ENCODE data around the gene PLEKHA8.

Gene PLEKHA8

DNA sequence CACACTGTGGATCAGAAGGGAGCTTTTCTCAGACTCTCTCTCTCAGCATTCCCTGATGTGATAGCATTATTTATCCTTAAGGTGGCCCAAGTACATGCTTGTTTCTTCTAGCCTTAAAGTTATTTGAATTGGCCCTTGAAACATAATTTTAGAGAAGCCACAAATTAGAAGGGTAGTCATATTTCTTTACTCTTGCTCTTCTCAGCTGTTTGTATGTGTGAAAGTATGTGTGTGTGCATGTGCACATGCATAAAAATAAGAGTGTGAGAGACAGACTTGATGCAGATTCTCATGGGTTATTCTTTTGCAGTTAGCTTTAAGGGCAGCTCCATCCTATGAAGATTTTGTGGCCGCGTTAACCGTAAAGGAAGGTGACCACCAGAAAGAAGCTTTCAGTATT lies 50.1 kb downstream of the PLEKHA8 start:
- Histone ChIP-seq H3K4me1 (ENCODE audit: low read length) (peaks cover 30% of the 10 kb centered on the region), H3K9me3 (replicated peaks; ENCODE audit: insufficient read depth, low read length) (no peaks in the 10 kb centered on the region), H3K36me3 (replicated peaks; ENCODE audit: insufficient read depth, low read length) (no peaks in the 10 kb centered on the region), H3K9ac (ENCODE audit: low read length) (no peak overlapping the region), H3K27ac (ENCODE audit: low read length) (no peak overlapping the region), H4K20me1 (ENCODE audit: insufficient read depth, low read length) (no peaks in the 10 kb centered on the region), H3K27me3 (replicated peaks; ENCODE audit: insufficient read depth, low read length) (no peaks in the 10 kb centered on the region), H3F3A (ENCODE audit: insufficient read depth, low read length) (peaks cover 6% of the 10 kb centered on the region; the same call in 1 of the 2 replicates), H3K79me2 (ENCODE audit: low read length) (0 out of 2 replicates have a peak, but pooled peaks cover 3% of the 10 kb centered on the region), H3K4me2 (ENCODE audit: low read depth, low read length) (no peak overlapping the region), H3K9me2 (replicated peaks; ENCODE audit: insufficient read depth, low read length) (no peaks in the 10 kb centered on the region), H3K4me3 (ENCODE audit: low read length) (no peak overlapping the region), H2AFZ (ENCODE audit: low read length) (no peak overlapping the region)
- TF ChIP-seq EZH2phosphoT487 (IDR thresholded peaks at IDR 0.05; ENCODE audit: low read length) (no peak), CTCF (IDR thresholded peaks at IDR 0.05; ENCODE audit: low read length) (no peak), EZH2 (optimal IDR thresholded peaks at IDR 0.05; ENCODE audit: low read depth, low read length) (no peak)
- DNase-seq, result no peak

GRCh38 chr7:30079880-30080279 lies 51.7 kb downstream of the PLEKHA8 start:
- Histone ChIP-seq H3K79me2 (ENCODE audit: low read length) (0 out of 2 replicates have a peak, but pooled peaks cover 3% of the 10 kb centered on the region), H3K27ac (ENCODE audit: low read length) (peak overlapping the region; percentile 58; the same call in 1 of the 2 replicates), H3K4me2 (ENCODE audit: low read depth, low read length) (peak overlapping the region; percentile 51; the same call in 1 of the 2 replicates), H3K9me2 (replicated peaks; ENCODE audit: insufficient read depth, low read length) (no peaks in the 10 kb centered on the region), H4K20me1 (ENCODE audit: insufficient read depth, low read length) (no peaks in the 10 kb centered on the region), H3K36me3 (replicated peaks; ENCODE audit: insufficient read depth, low read length) (no peaks in the 10 kb centered on the region), H3K4me1 (ENCODE audit: low read length) (peaks cover 39% of the 10 kb centered on the region), H2AFZ (ENCODE audit: low read length) (no peak overlapping the region), H3K4me3 (ENCODE audit: low read length) (no peak overlapping the region), H3K9ac (ENCODE audit: low read length) (no peak overlapping the region), H3F3A (ENCODE audit: insufficient read depth, low read length) (peaks cover 6% of the 10 kb centered on the region; the same call in 1 of the 2 replicates), H3K27me3 (replicated peaks; ENCODE audit: insufficient read depth, low read length) (no peaks in the 10 kb centered on the region), H3K9me3 (replicated peaks; ENCODE audit: insufficient read depth, low read length) (no peaks in the 10 kb centered on the region)
- TF ChIP-seq CTCF (IDR thresholded peaks at IDR 0.05; ENCODE audit: low read length), result no peak
- no peak for TF ChIP-seq EZH2 (optimal IDR thresholded peaks at IDR 0.05; ENCODE audit: low read depth, low read length)
- TF ChIP-seq EZH2phosphoT487 (IDR thresholded peaks at IDR 0.05; ENCODE audit: low read length), result no peak
- DNase-seq, result no peak

DNA sequence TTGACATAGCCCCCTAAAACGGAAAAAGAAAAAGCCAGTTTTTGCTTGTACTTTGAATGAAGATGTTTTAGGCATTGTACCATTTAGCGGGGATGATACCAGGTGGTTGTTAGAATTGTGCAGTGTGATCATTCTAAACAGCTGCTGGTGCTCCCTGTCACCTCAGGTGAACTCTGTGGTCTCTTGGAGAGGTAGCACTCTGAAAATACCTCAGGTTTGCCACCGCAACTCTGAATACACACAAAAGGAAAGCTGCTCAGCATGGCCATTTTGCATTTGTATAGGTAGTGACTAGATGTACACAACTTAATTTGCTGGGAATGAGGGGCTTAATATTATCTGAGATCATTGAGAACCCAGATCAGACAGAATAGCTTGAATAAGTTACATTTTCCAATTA lies 52.6 kb downstream of the PLEKHA8 start:
- Histone ChIP-seq H3K27me3 (replicated peaks; ENCODE audit: insufficient read depth, low read length) (no peaks in the 10 kb centered on the region), H3K9me3 (replicated peaks; ENCODE audit: insufficient read depth, low read length) (no peaks in the 10 kb centered on the region), H3K36me3 (replicated peaks; ENCODE audit: insufficient read depth, low read length) (no peaks in the 10 kb centered on the region), H3K9ac (ENCODE audit: low read length) (peak overlapping the region; percentile 11; the same call in 1 of the 2 replicates), H3K4me1 (ENCODE audit: low read length) (peaks cover 46% of the 10 kb centered on the region), H4K20me1 (ENCODE audit: insufficient read depth, low read length) (no peaks in the 10 kb centered on the region), H3K79me2 (ENCODE audit: low read length) (0 out of 2 replicates have a peak, but pooled peaks cover 3% of the 10 kb centered on the region), H3K27ac (ENCODE audit: low read length) (peak overlapping the region; percentile 58; the same call in 1 of the 2 replicates), H3F3A (ENCODE audit: insufficient read depth, low read length) (peaks cover 12% of the 10 kb centered on the region), H3K4me3 (ENCODE audit: low read length) (no peak overlapping the region), H2AFZ (ENCODE audit: low read length) (no peak overlapping the region), H3K4me2 (ENCODE audit: low read depth, low read length) (peak overlapping the region; percentile 51), H3K9me2 (replicated peaks; ENCODE audit: insufficient read depth, low read length) (no peaks in the 10 kb centered on the region)
- peak; percentile 78 for DNase-seq
- no peak for TF ChIP-seq EZH2phosphoT487 (IDR thresholded peaks at IDR 0.05; ENCODE audit: low read length)
- no peak for TF ChIP-seq EZH2 (optimal IDR thresholded peaks at IDR 0.05; ENCODE audit: low read depth, low read length)
- TF ChIP-seq CTCF (IDR thresholded peaks at IDR 0.05; ENCODE audit: low read length), result no peak
